HepG2 (cell line): Measurements from ENCODE around the gene LIME1. TPM values are rescaled to one million over a fixed set of nuclear protein-coding genes. Genes with fewer than 3 reads are reported as not detected.
A peak's percentile ranks its signal among the peaks of the same experiment; 100 is the strongest.

ENCODE experiments used
- ATF7-NPFF ChIP-seq: sonication (generic); formaldehyde crosslinking; IDR thresholded peaks from 2 replicates; pipeline ENCODE4 v1.8.1; 2023; ENCODE audit warnings: mild to moderate bottlenecking, low read depth, missing genetic modification reagents, moderate library complexity
- ATM ChIP-seq: fragments of 450-650 bp; IDR thresholded peaks from 2 replicates; pipeline ENCODE4 v1.7.1; 2017; ENCODE audit warnings: mild to moderate bottlenecking, borderline replicate concordance
- CTCF ChIP-seq: sonication (generic); formaldehyde crosslinking; IDR thresholded peaks from 2 replicates; pipeline ENCODE4 v1.5.0; 2020; ENCODE audit warnings: mild to moderate bottlenecking, missing genetic modification reagents, moderate library complexity
- FOXA1 ChIP-seq, 2 experiments: fragments of 450-650 bp in 1 of 2; sonication (generic) in 1 of 2; formaldehyde crosslinking in 1 of 2; IDR thresholded peaks; 2 replicates each; pipeline versions ENCODE4 v1.4.0 to v1.6.1; 2016 to 2020; ENCODE audit warnings: missing genetic modification reagents in 1 of 2
- GABPA ChIP-seq, 2 experiments: IDR thresholded peaks; 2 replicates each; pipeline ENCODE4 v1.6.1; 2011 to 2016; ENCODE audit warnings: low read depth in 2 of 2, low read length in 1 of 2, missing biosample characterization in 1 of 2, missing genetic modification characterization in 1 of 2
- HINFP ChIP-seq: sonication (generic); formaldehyde crosslinking; IDR thresholded peaks from 2 replicates; pipeline ENCODE4 v1.4.0; 2020; ENCODE audit warnings: low read depth, mild to moderate bottlenecking, missing genetic modification reagents
- HNRNPL ChIP-seq: fragments of 200-400 bp; formaldehyde crosslinking; IDR thresholded peaks from 2 replicates; pipeline ENCODE4 v1.6.1; 2017; ENCODE audit warnings: mild to moderate bottlenecking, low read depth, low read length
- IKZF4 ChIP-seq: sonication (generic); formaldehyde crosslinking; IDR thresholded peaks from 2 replicates; pipeline ENCODE4 v1.5.1; 2020; ENCODE audit warnings: borderline replicate concordance, mild to moderate bottlenecking, low read depth, missing genetic modification reagents; ENCODE audit errors: not compliant biosample characterization
- ISX ChIP-seq: sonication (generic); formaldehyde crosslinking; conservative IDR thresholded peaks from 2 replicates; pipeline ENCODE4 v1.5.0; 2020; ENCODE audit warnings: missing genetic modification reagents
- NR2C2 ChIP-seq: sonication (generic); formaldehyde crosslinking; IDR thresholded peaks from 2 replicates; pipeline ENCODE4 v1.4.0; 2020; ENCODE audit warnings: missing genetic modification reagents, mild to moderate bottlenecking, moderate library complexity, borderline replicate concordance
- NRL ChIP-seq: sonication (generic); formaldehyde crosslinking; IDR thresholded peaks from 2 replicates; pipeline ENCODE4 v1.5.0; 2020; ENCODE audit warnings: missing genetic modification reagents, mild to moderate bottlenecking, moderate library complexity, borderline replicate concordance
- SIN3A ChIP-seq: IDR thresholded peaks from 2 replicates; pipeline ENCODE4 v1.6.1; 2011; ENCODE audit warnings: low read depth, mild to moderate bottlenecking, control low read depth, low read length, borderline replicate concordance
- ZBTB46 ChIP-seq: sonication (generic); formaldehyde crosslinking; IDR thresholded peaks from 2 replicates; pipeline ENCODE4 v1.4.0; 2020; ENCODE audit warnings: mild to moderate bottlenecking, missing genetic modification reagents, borderline replicate concordance
- ZNF598 ChIP-seq: sonication (generic); formaldehyde crosslinking; IDR thresholded peaks from 2 replicates; pipeline ENCODE4 v1.5.1; 2020; ENCODE audit warnings: mild to moderate bottlenecking, missing genetic modification reagents, borderline replicate concordance
- ZNF710 ChIP-seq: sonication (generic); formaldehyde crosslinking; IDR thresholded peaks from 2 replicates; pipeline ENCODE4 v1.5.0; 2020; ENCODE audit warnings: mild to moderate bottlenecking, missing genetic modification reagents, borderline replicate concordance
- ZNF768 ChIP-seq: sonication (generic); formaldehyde crosslinking; IDR thresholded peaks from 2 replicates; pipeline ENCODE4 v1.4.0; 2020; ENCODE audit warnings: missing genetic modification reagents
- polyA plus RNA-seq, 8 experiments: library from polyadenylated mRNA; depleted of rRNA in 3 of 8; stranded (reverse) in 7 of 8; unstranded in 1 of 8; fragments of >200 nt; fragmentation: Illumina TruSeq in 4 of 8; extraction: Trizol in 4 of 8; gene quantifications; 2 replicates each; pipeline versions ENCODE4 v1.2.1 to v1.2.3, GENCODE V29; 2011 to 2016; ENCODE audit warnings: low read depth in 4 of 8, missing spikeins in 1 of 8, mixed read lengths in 1 of 8; ENCODE audit not compliant: insufficient read depth in 1 of 8
- total RNA-seq, 5 experiments: library from RNA; depleted of rRNA; stranded (reverse); fragments of >200 nt; fragmentation: Illumina TruSeq; extraction: Trizol; gene quantifications; 2 replicates each; pipeline ENCODE4 v1.2.3, GENCODE V29; 2016; ENCODE audit warnings: low read depth in 1 of 5
- TF ChIP-seq, protein P1 (sequence below): sonication (generic); formaldehyde crosslinking; IDR thresholded peaks from 2 replicates; pipeline ENCODE4 v1.4.0; 2020; ENCODE audit warnings: missing genetic modification reagents, mild to moderate bottlenecking, borderline replicate concordance

Gene LIME1
- total and polyA plus RNA-seq, 2 of the 13 experiments (the other 11 are each of a cell fraction or from before 2014, with no cell fraction given) = 13.0 to 61.5 TPM

DNA sequence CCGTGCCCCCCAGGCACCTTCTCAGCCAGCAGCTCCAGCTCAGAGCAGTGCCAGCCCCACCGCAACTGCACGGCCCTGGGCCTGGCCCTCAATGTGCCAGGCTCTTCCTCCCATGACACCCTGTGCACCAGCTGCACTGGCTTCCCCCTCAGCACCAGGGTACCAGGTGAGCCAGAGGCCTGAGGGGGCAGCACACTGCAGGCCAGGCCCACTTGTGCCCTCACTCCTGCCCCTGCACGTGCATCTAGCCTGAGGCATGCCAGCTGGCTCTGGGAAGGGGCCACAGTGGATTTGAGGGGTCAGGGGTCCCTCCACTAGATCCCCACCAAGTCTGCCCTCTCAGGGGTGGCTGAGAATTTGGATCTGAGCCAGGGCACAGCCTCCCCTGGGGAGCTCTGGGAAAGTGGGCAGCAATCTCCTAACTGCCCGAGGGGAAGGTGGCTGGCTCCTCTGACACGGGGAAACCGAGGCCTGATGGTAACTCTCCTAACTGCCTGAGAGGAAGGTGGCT, 39.1 kb upstream of the LIME1 start (continued):
- TF ChIP-seq HINFP (CRISPR knock-in tag) (peak; percentile 50; the same call in 1 of the 2 replicates), NRL (CRISPR knock-in tag) (peak; percentile 11; the same call in 1 of the 2 replicates), ZNF768 (CRISPR knock-in tag) (no peak; the same call in 1 of the 2 replicates), NR2C2 (0 out of 2 replicates have a peak, but pooled peaks have one; percentile 24), ZNF710 (no peak), SIN3A (0 out of 2 replicates have a peak, but pooled peaks have one; percentile 6), ZBTB46 (0 out of 2 replicates have a peak, but pooled peaks have one; percentile 38), ZNF598 (CRISPR knock-in tag) (0 out of 2 replicates have a peak, but pooled peaks have one; percentile 69), FOXA1 (IDR thresholded peaks at IDR 0.05) (no peak), FOXA1 (CRISPR knock-in tag; IDR thresholded peaks at IDR 0.05) (peak; percentile 22; the same call in 1 of the 2 replicates), ATF7-NPFF (CRISPR knock-in tag) (peak; percentile 26; the same call in 1 of the 2 replicates), CTCF (CRISPR knock-in tag) (peak; percentile 11; the same call in 1 of the 2 replicates), ATM (no peak), HNRNPL (peak; percentile 94), ISX (CRISPR knock-in tag) (no peak), IKZF4 (CRISPR knock-in tag) (peak; percentile 63), GABPA (IDR thresholded peaks at IDR 0.05; ENCODE audit: low read depth, low read length) (no peak), GABPA (CRISPR knock-in tag; IDR thresholded peaks at IDR 0.05; ENCODE audit: low read depth) (no peak)
- TF ChIP-seq, protein P1, sequence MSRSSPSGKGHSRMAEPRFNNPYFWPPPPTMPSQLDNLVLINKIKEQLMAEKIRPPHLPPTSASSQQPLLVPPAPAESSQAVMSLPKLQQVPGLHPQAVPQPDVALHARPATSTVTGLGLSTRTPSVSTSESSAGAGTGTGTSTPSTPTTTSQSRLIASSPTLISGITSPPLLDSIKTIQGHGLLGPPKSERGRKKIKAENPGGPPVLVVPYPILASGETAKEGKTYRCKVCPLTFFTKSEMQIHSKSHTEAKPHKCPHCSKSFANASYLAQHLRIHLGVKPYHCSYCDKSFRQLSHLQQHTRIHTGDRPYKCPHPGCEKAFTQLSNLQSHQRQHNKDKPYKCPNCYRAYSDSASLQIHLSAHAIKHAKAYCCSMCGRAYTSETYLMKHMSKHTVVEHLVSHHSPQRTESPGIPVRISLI (CRISPR knock-in tag) = 0 out of 2 replicates have a peak, but pooled peaks have one; percentile 50
